HepG2 (cell line): Measurements from ENCODE around the gene POLDIP3. TPM values are rescaled to one million over a fixed set of nuclear protein-coding genes. Genes with fewer than 3 reads are reported as not detected.

Source experiments
- ELF1 ChIP-seq: sonication (generic); formaldehyde crosslinking; IDR thresholded peaks from 2 replicates; pipeline ENCODE4 v1.4.0; 2020; ENCODE audit warnings: missing genetic modification reagents
- HOXA3 ChIP-seq: sonication (generic); formaldehyde crosslinking; IDR thresholded peaks from 2 replicates; pipeline ENCODE4 v1.5.0; 2020; ENCODE audit warnings: missing genetic modification reagents
- MEF2D ChIP-seq: sonication (generic); formaldehyde crosslinking; IDR thresholded peaks from 2 replicates; pipeline ENCODE4 v1.5.1; 2020; ENCODE audit warnings: mild to moderate bottlenecking, missing genetic modification reagents
- REXO4 ChIP-seq: sonication (generic); formaldehyde crosslinking; IDR thresholded peaks from 2 replicates; pipeline ENCODE4 v1.8.0; 2022; ENCODE audit warnings: missing genetic modification reagents, mild to moderate bottlenecking, borderline replicate concordance
- TAF1 ChIP-seq: sonication (generic); formaldehyde crosslinking; IDR thresholded peaks from 2 replicates; pipeline ENCODE4 v1.4.0; 2020; ENCODE audit warnings: missing genetic modification reagents
- ZFP1 ChIP-seq: IDR thresholded peaks from 2 replicates; pipeline ENCODE4 v1.6.1; 2016
- ZNF234 ChIP-seq: sonication (generic); formaldehyde crosslinking; conservative IDR thresholded peaks from 2 replicates; pipeline ENCODE4 v1.5.1; 2020; ENCODE audit warnings: mild to moderate bottlenecking, missing genetic modification reagents
- ZNF614 ChIP-seq: IDR thresholded peaks from 2 replicates; pipeline ENCODE4 v1.6.1; 2018; ENCODE audit warnings: missing biosample characterization, missing genetic modification reagents, inconsistent platforms, borderline replicate concordance
- ZNF672 ChIP-seq: sonication (generic); formaldehyde crosslinking; IDR thresholded peaks from 2 replicates; pipeline ENCODE4 v1.8.1; 2022; ENCODE audit warnings: missing genetic modification reagents
- polyA plus RNA-seq, 8 experiments: library from polyadenylated mRNA; depleted of rRNA in 3 of 8; stranded (reverse) in 7 of 8; unstranded in 1 of 8; fragments of >200 nt; fragmentation: Illumina TruSeq in 4 of 8; extraction: Trizol in 4 of 8; gene quantifications; 2 replicates each; pipeline versions ENCODE4 v1.2.1 to v1.2.3, GENCODE V29; 2011 to 2016; ENCODE audit warnings: low read depth in 4 of 8, missing spikeins in 1 of 8, mixed read lengths in 1 of 8; ENCODE audit not compliant: insufficient read depth in 1 of 8
- total RNA-seq, 5 experiments: library from RNA; depleted of rRNA; stranded (reverse); fragments of >200 nt; fragmentation: Illumina TruSeq; extraction: Trizol; gene quantifications; 2 replicates each; pipeline ENCODE4 v1.2.3, GENCODE V29; 2016; ENCODE audit warnings: low read depth in 1 of 5
- TF ChIP-seq, protein P1 (sequence below): sonication (generic); formaldehyde crosslinking; IDR thresholded peaks from 2 replicates; pipeline ENCODE4 v1.4.0; 2020; ENCODE audit warnings: missing genetic modification reagents, borderline replicate concordance
- TF ChIP-seq, protein P2 (sequence below): sonication (generic); formaldehyde crosslinking; IDR thresholded peaks from 2 replicates; pipeline ENCODE4 v1.8.1; 2023; ENCODE audit warnings: mild to moderate bottlenecking, moderate library complexity, missing genetic modification reagents
- TF ChIP-seq, protein P3 (sequence below): sonication (generic); formaldehyde crosslinking; IDR thresholded peaks from 2 replicates; pipeline ENCODE4 v1.4.0; 2020; ENCODE audit warnings: missing genetic modification reagents
- TF ChIP-seq, protein P4 (sequence below): sonication (generic); formaldehyde crosslinking; conservative IDR thresholded peaks from 2 replicates; pipeline ENCODE4 v1.4.0; 2020; ENCODE audit warnings: mild to moderate bottlenecking, missing genetic modification reagents, moderate library complexity
- TF ChIP-seq, protein P5 (sequence below): IDR thresholded peaks from 2 replicates; pipeline ENCODE4 v1.6.1; 2016; ENCODE audit warnings: mild to moderate bottlenecking, missing biosample characterization, missing genetic modification reagents
- TF ChIP-seq, protein P6 (sequence below): sonication (generic); formaldehyde crosslinking; IDR thresholded peaks from 2 replicates; pipeline ENCODE4 v1.4.0; 2020; ENCODE audit warnings: missing genetic modification reagents, borderline replicate concordance

The POLDIP3 gene
- total and polyA plus RNA-seq, 2 of the 13 experiments (the other 11 are each of a cell fraction or from before 2014, with no cell fraction given), result 45.8 to 47.4 TPM

DNA sequence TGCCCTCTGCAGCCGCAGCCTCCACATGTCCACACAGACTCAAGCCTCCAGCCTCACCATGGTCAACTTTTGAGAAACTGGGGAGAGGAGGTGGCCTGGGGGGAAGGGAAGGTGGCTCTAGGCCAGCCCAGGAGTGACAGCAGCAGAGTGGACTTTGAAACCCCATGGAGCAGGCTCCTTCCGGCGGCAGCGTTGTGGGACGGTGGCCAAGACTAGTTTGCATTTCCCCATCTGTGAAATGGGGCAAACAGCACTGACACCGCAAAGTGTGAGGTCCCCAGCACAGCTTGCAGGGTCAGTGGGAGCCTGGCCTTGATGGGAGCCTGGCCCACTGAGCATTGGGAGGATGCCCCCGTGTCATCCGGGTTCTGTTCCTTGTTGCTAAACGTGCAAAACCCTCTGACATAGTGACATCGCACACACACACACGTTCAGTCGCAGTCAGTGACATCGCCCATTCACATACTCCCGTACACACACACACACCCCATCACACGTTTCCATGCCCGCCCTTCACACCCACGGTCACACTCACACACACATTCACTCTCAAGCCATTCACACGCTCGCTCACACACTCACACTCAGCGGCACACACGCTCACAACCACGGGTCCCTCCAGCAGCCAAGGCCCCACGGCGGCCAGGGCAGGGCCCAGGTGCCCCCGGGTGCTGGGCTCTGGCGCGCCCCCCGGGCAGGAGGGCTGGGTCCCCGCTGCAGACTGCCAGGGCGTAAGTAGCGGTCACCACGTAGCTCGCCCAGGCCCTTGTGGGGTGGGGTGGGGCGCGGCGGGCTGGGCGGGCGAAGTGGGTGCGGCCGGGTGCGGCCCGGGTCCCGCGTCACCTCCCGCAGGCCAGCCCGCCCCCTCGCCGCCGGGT is 33.9 kb upstream of the POLDIP3 start (continued):
- TF ChIP-seq, protein P1, sequence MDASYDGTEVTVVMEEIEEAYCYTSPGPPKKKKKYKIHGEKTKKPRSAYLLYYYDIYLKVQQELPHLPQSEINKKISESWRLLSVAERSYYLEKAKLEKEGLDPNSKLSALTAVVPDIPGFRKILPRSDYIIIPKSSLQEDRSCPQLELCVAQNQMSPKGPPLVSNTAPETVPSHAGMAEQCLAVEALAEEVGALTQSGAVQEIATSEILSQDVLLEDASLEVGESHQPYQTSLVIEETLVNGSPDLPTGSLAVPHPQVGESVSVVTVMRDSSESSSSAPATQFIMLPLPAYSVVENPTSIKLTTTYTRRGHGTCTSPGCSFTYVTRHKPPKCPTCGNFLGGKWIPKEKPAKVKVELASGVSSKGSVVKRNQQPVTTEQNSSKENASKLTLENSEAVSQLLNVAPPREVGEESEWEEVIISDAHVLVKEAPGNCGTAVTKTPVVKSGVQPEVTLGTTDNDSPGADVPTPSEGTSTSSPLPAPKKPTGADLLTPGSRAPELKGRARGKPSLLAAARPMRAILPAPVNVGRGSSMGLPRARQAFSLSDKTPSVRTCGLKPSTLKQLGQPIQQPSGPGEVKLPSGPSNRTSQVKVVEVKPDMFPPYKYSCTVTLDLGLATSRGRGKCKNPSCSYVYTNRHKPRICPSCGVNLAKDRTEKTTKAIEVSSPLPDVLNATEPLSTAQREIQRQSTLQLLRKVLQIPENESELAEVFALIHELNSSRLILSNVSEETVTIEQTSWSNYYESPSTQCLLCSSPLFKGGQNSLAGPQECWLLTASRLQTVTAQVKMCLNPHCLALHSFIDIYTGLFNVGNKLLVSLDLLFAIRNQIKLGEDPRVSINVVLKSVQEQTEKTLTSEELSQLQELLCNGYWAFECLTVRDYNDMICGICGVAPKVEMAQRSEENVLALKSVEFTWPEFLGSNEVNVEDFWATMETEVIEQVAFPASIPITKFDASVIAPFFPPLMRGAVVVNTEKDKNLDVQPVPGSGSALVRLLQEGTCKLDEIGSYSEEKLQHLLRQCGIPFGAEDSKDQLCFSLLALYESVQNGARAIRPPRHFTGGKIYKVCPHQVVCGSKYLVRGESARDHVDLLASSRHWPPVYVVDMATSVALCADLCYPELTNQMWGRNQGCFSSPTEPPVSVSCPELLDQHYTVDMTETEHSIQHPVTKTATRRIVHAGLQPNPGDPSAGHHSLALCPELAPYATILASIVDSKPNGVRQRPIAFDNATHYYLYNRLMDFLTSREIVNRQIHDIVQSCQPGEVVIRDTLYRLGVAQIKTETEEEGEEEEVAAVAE (CRISPR knock-in tag), result peak; percentile 74
- TF ChIP-seq, protein P2, sequence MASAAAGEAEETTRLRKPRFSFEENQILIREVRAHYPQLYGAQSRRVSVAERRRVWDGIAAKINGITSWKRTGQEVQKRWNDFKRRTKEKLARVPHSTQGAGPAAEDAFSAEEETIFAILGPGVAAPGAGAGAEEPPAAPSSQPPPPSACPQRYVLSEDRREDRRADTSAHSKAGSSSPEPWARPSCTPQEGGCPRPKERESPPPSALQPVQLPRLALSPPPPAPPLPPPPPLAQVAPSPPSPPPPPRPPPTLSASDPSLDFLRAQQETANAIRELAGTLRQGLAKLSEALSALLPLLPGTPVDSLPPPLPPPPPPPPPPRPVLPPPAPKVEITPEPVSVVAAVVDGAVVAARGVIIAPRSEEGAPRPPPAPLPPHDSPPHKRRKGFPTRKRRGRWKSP (CRISPR knock-in tag), result peak; percentile 63; the same call in 1 of the 2 replicates
- TF ChIP-seq ZNF672 (CRISPR knock-in tag) (no peak), ZFP1 (0 out of 2 replicates have a peak, but pooled peaks have one; percentile 35), HOXA3 (CRISPR knock-in tag) (peak; percentile 87), ELF1 (CRISPR knock-in tag) (peak; percentile 65; the same call in 1 of the 2 replicates), REXO4 (CRISPR knock-in tag) (no peak), TAF1 (CRISPR knock-in tag) (peak; percentile 71), ZNF614 (CRISPR knock-in tag) (peak; percentile 64; the same call in 1 of the 2 replicates), MEF2D (CRISPR knock-in tag) (peak; percentile 54; the same call in 1 of the 2 replicates), ZNF234 (peak; percentile 73; the same call in 1 of the 2 replicates)
- TF ChIP-seq, protein P3, sequence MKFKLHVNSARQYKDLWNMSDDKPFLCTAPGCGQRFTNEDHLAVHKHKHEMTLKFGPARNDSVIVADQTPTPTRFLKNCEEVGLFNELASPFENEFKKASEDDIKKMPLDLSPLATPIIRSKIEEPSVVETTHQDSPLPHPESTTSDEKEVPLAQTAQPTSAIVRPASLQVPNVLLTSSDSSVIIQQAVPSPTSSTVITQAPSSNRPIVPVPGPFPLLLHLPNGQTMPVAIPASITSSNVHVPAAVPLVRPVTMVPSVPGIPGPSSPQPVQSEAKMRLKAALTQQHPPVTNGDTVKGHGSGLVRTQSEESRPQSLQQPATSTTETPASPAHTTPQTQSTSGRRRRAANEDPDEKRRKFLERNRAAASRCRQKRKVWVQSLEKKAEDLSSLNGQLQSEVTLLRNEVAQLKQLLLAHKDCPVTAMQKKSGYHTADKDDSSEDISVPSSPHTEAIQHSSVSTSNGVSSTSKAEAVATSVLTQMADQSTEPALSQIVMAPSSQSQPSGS (CRISPR knock-in tag), result peak; percentile 77
- TF ChIP-seq, protein P4, sequence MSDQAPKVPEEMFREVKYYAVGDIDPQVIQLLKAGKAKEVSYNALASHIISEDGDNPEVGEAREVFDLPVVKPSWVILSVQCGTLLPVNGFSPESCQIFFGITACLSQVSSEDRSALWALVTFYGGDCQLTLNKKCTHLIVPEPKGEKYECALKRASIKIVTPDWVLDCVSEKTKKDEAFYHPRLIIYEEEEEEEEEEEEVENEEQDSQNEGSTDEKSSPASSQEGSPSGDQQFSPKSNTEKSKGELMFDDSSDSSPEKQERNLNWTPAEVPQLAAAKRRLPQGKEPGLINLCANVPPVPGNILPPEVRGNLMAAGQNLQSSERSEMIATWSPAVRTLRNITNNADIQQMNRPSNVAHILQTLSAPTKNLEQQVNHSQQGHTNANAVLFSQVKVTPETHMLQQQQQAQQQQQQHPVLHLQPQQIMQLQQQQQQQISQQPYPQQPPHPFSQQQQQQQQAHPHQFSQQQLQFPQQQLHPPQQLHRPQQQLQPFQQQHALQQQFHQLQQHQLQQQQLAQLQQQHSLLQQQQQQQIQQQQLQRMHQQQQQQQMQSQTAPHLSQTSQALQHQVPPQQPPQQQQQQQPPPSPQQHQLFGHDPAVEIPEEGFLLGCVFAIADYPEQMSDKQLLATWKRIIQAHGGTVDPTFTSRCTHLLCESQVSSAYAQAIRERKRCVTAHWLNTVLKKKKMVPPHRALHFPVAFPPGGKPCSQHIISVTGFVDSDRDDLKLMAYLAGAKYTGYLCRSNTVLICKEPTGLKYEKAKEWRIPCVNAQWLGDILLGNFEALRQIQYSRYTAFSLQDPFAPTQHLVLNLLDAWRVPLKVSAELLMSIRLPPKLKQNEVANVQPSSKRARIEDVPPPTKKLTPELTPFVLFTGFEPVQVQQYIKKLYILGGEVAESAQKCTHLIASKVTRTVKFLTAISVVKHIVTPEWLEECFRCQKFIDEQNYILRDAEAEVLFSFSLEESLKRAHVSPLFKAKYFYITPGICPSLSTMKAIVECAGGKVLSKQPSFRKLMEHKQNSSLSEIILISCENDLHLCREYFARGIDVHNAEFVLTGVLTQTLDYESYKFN (CRISPR knock-in tag), result peak; percentile 88
- TF ChIP-seq, protein P5, sequence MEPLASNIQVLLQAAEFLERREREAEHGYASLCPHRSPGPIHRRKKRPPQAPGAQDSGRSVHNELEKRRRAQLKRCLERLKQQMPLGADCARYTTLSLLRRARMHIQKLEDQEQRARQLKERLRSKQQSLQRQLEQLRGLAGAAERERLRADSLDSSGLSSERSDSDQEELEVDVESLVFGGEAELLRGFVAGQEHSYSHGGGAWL (CRISPR knock-in tag), result peak; percentile 34
- TF ChIP-seq, protein P6, sequence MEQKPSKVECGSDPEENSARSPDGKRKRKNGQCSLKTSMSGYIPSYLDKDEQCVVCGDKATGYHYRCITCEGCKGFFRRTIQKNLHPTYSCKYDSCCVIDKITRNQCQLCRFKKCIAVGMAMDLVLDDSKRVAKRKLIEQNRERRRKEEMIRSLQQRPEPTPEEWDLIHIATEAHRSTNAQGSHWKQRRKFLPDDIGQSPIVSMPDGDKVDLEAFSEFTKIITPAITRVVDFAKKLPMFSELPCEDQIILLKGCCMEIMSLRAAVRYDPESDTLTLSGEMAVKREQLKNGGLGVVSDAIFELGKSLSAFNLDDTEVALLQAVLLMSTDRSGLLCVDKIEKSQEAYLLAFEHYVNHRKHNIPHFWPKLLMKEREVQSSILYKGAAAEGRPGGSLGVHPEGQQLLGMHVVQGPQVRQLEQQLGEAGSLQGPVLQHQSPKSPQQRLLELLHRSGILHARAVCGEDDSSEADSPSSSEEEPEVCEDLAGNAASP (CRISPR knock-in tag), result peak; percentile 67; the same call in 1 of the 2 replicates
